ENCODE data around the gene COQ9. TPM values are rescaled to one million over a fixed set of nuclear protein-coding genes. Genes with fewer than 3 reads are reported as not detected.

COQ9 gene
- total and polyA plus RNA-seq, 2 of the 4 experiments (the other 2 are of a cell fraction), result 57.9 to 58.5 TPM

DNA sequence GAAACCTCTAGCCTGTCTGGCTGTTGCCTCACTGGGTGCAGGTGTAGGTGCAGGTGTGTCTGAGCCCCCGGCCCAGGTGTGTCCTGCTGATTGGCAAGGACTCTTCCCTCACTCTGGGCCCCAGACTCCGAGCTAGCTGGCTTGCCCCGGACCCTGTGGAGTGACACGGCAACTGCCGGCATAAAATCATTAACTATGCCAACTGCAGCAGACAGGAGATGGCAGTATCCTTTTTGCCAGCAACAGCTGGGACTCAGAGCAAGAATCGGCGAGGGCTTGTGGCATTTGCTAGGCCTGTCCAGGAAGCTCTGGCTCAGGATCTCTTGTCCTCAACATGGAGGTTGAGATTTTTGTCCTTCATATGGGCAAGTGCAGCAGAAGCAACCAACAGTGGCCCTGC is 20.9 kb upstream of the COQ9 start:
- POLR2A ChIA-PET (ENCODE audit: unreplicated experiment), result interaction anchor here (0.6 kb wide), 1 partner anchor 15 kb away, joined by 3 read pairs; no protein-coding TSS in a partner anchor
- Histone ChIP-seq H4K5ac (ENCODE audit: low read depth, low read length) (no peak overlapping the region), H3K14ac (replicated peaks; ENCODE audit: low read depth, low read length) (no peak overlapping the region), H3K79me1 (ENCODE audit: low read depth in 1 of 2, low read length in 2 of 2) (no peaks in the 10 kb centered on the region), H3K4me2 (ENCODE audit: low read depth, low read length) (no peak overlapping the region), H3K27me3 (ENCODE audit: control insufficient read depth, insufficient read depth, low read length) (no peaks in the 10 kb centered on the region), H3K36me3 (ENCODE audit: control insufficient read depth, insufficient read depth, low read length) (peaks cover 28% of the 10 kb centered on the region), H3K56ac (ENCODE audit: extremely low read depth, insufficient read depth, low read length) (no peak overlapping the region), H2BK120ac (ENCODE audit: low read depth, low read length) (no peak overlapping the region), H3K4me3 (ENCODE audit: insufficient read depth, low read depth, low read length) (no peak overlapping the region), H2BK5ac (ENCODE audit: low read depth, low read length, poor library complexity, severe bottlenecking) (no peak overlapping the region), H2AK9ac (replicated peaks; ENCODE audit: low read depth, low read length, poor library complexity) (no peak overlapping the region), H2AFZ (replicated peaks; ENCODE audit: low read length, poor library complexity) (no peak overlapping the region), H3K9me3 (ENCODE audit: control insufficient read depth, insufficient read depth, low read length) (no peaks in the 10 kb centered on the region), H2BK20ac (ENCODE audit: low read depth, low read length) (no peak overlapping the region), H2BK15ac (ENCODE audit: low read depth, low read length) (no peak overlapping the region), H4K8ac (ENCODE audit: low read depth in 2 of 2, low read length in 2 of 2) (no peak overlapping the region), H3K4me1 (ENCODE audit: control insufficient read depth, insufficient read depth, low read length) (peaks cover 2% of the 10 kb centered on the region), H4K91ac (ENCODE audit: insufficient read depth, low read depth, low read length) (no peak overlapping the region), H4K20me1 (ENCODE audit: insufficient read depth, low read length) (no peaks in the 10 kb centered on the region), H3K9me1 (ENCODE audit: insufficient read depth, low read length) (no peaks in the 10 kb centered on the region), H3K23ac (ENCODE audit: low read depth, low read length) (no peak overlapping the region), H2AK5ac (ENCODE audit: low read depth, low read length) (no peak overlapping the region), H3K18ac (ENCODE audit: low read depth, low read length) (no peak overlapping the region), H3K27ac (ENCODE audit: insufficient read depth, low read length) (no peak overlapping the region), H3K9ac (ENCODE audit: low read depth, low read length) (no peak overlapping the region), H3K4ac (ENCODE audit: low read depth, low read length) (no peak overlapping the region)
- in situ Hi-C loops (cut with MboI; ENCODE audit: low sequenced_read_pairs), result no loop called here
- no peak for DNase-seq
- dilution Hi-C loops (cut with HindIII; ENCODE audit: low sequenced_read_pairs, unreplicated experiment), result no loop called here
- WGBS, 2 experiments (ENCODE audit: extremely low coverage in 2 of 2, insufficient read length in 1 of 2), result 85% methylated on average over 5 of the region's 7 CpGs; no CpG with 5 or more reads in 1 of the 2 experiments
- CTCF ChIA-PET, result no interaction called here
- no peak for TF ChIP-seq MAFK (IDR thresholded peaks at IDR 0.05; ENCODE audit: low read depth, low read length)
- intact Hi-C loops (cut with micrococcal nuclease), result no loop called here
- no TSS peak for BruUV-seq (replicated peaks)
- ATAC-seq (ENCODE audit: low read depth), result no peak
